ENCODE results near the gene L3HYPDH.

Gene L3HYPDH

GRCh38 chr14:59425322-59425935 lies 58.8 kb downstream of the L3HYPDH start:
- TF ChIP-seq CTCF (conservative IDR thresholded peaks at IDR 0.05) = no peak
- H3K27ac ChIP-seq = no peak overlapping the region

DNA sequence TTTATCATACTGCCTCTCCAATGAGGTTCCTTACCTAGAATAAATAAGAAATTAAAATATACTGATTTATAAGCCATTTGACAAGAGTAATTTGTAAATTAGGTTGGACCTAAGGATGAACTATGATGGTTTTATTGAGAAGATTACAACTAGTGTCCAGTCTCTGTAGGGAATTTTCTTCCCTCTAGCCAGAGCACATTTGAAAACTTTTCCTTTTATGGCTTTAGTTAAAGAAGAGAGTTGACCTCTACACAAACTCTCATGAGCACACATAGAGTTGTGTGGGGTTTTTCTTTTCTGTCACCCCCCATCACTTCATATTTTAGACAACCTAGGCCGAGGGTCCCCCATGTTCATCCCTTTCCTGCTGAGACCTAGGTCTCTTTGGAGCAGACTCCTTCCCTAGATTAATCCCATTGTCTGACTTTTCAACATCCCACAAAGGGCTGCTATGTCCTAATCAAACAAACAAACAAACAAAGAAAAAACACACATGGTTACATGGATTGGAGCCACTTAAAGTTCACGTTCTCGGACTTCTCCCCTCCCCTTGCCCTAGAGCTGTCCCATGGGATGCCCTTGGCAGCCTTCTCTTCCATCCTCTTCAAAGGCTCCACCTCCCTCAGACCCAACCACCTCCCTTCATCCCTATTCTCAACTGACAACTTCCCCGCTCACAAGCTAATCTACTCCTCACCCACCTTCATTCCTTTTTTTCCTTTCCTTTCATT lies 59.7 kb downstream of the L3HYPDH start:
- H3K27ac ChIP-seq = no peak overlapping the region
- TF ChIP-seq CTCF (conservative IDR thresholded peaks at IDR 0.05) = no peak
